Hypothalamus (tissue), 51 donors: Measurements from ENCODE around the gene MMP15.
"Not testable (repeated sequence)": the region's sequence is repeated elsewhere in the genome, so short reads cannot be mapped to it uniquely, and the experiment has no call there.

Source experiments
- DNase-seq, 51 donors: peaks; one replicate each; lab custom pipeline; 2025; lab: John Stamatoyannopoulos, UW

Gene MMP15

GRCh38 chr16:58025351-58026138, at the start of gene MMP15:
TSS of gene MMP15 (plus strand) at chr16:58025754. CDS start at chr16:58026351, 597 bp downstream.
- DNase-seq, result peak in 30 of 51 donors; percentile 19 to 73 (median 48)

- peak in 33 of 51 donors; percentile 10 to 76 (median 38) for DNase-seq
Observed at GRCh38 chr16:57976331-57976796, 49.2 kb upstream of the MMP15 start.

GRCh38 chr16:57977418-57978069, 48.0 kb upstream of the MMP15 start:
- DNase-seq, result no peak

GRCh38 chr16:57978070-57978465, 47.5 kb upstream of the MMP15 start:
- not testable (repeated sequence) for DNase-seq

- no peak for DNase-seq
Observed at GRCh38 chr16:57979006-57979585, 46.5 kb upstream of the MMP15 start.

- no peak for DNase-seq
Observed at GRCh38 chr16:57981636-57982035, 43.9 kb upstream of the MMP15 start.

GRCh38 chr16:57982385-57982784, 43.2 kb upstream of the MMP15 start:
- DNase-seq, result no peak

- DNase-seq, result peak in 35 of 51 donors; percentile 11 to 77 (median 38)
Observed at GRCh38 chr16:57984443-57985203, 40.9 kb upstream of the MMP15 start.

- no peak for DNase-seq
Observed at GRCh38 chr16:57985204-57986181, 40.1 kb upstream of the MMP15 start.

- no peak for DNase-seq
Observed at GRCh38 chr16:57986196-57986595, 39.4 kb upstream of the MMP15 start.

- no peak for DNase-seq
Observed at GRCh38 chr16:57987441-57988177, 37.9 kb upstream of the MMP15 start.

GRCh38 chr16:57988929-57989328, 36.6 kb upstream of the MMP15 start:
- DNase-seq, result peak in 12 of 51 donors; percentile 4 to 58 (median 31)

GRCh38 chr16:57991551-57992059, 33.9 kb upstream of the MMP15 start:
- no peak for DNase-seq

- no peak for DNase-seq
Observed at GRCh38 chr16:57992084-57992483, 33.5 kb upstream of the MMP15 start.

GRCh38 chr16:57993438-57993837, 32.1 kb upstream of the MMP15 start:
- DNase-seq, result no peak

GRCh38 chr16:57993897-57994296, 31.7 kb upstream of the MMP15 start:
- no peak for DNase-seq

- DNase-seq, result no peak
Observed at GRCh38 chr16:57994361-57994760, 31.2 kb upstream of the MMP15 start.

- DNase-seq, result peak in 7 of 51 donors; percentile 10 to 23 (median 13)
Observed at GRCh38 chr16:57994778-57995177, 30.8 kb upstream of the MMP15 start.
